Astrocyte (in vitro differentiated cells and primary cell): ENCODE data around the gene BMPR1B.

Experiments
- CTCF ChIP-seq: IDR thresholded peaks from 2 replicates; pipeline ENCODE4 v1.5.1; 2011; ENCODE audit warnings: low read depth, mild to moderate bottlenecking, inconsistent platforms, low read length, moderate library complexity; ENCODE audit not compliant: insufficient read depth
- EZH2 ChIP-seq: IDR thresholded peaks from 2 replicates; pipeline ENCODE4 v1.6.1; 2012; ENCODE audit warnings: mild to moderate bottlenecking, low read length, inconsistent platforms; ENCODE audit not compliant: insufficient read depth

GRCh38 chr4:94913316-94913715, 155.6 kb downstream of the BMPR1B start:
- TF ChIP-seq CTCF (no peak), EZH2 (no peak)
